DMS153 (cell line): ENCODE results near the gene CACNA1G.

Source experiments
- DNase-seq: peaks from one replicate; lab custom pipeline; 2025; lab: John Stamatoyannopoulos, UW

CACNA1G gene

GRCh38 chr17:50568659-50569058 is 8.1 kb downstream of the CACNA1G start:
- DNase-seq: no peak

- no peak for DNase-seq
Observed at GRCh38 chr17:50569592-50569991, 9.1 kb downstream of the CACNA1G start.

- DNase-seq: no peak
Observed at GRCh38 chr17:50570032-50570431, 9.5 kb downstream of the CACNA1G start.

GRCh38 chr17:50570528-50570927 is 10.0 kb downstream of the CACNA1G start:
- no peak for DNase-seq

GRCh38 chr17:50571681-50572080 is 11.2 kb downstream of the CACNA1G start:
- no peak for DNase-seq

GRCh38 chr17:50572541-50572940 is 12.0 kb downstream of the CACNA1G start:
- no peak for DNase-seq

GRCh38 chr17:50573866-50574611 is 13.5 kb downstream of the CACNA1G start:
- no peak for DNase-seq

- no peak for DNase-seq
Observed at GRCh38 chr17:50575581-50576210, 15.2 kb downstream of the CACNA1G start.

GRCh38 chr17:50576864-50577263 is 16.3 kb downstream of the CACNA1G start:
- no peak for DNase-seq

- no peak for DNase-seq
Observed at GRCh38 chr17:50577451-50577954, 17.0 kb downstream of the CACNA1G start.

- DNase-seq: no peak
Observed at GRCh38 chr17:50578173-50578572, 17.7 kb downstream of the CACNA1G start.

GRCh38 chr17:50579399-50579798 is 18.9 kb downstream of the CACNA1G start:
- no peak for DNase-seq

GRCh38 chr17:50580646-50581045 is 20.1 kb downstream of the CACNA1G start:
- DNase-seq: no peak

- DNase-seq: no peak
Observed at GRCh38 chr17:50581316-50581715, 20.8 kb downstream of the CACNA1G start.

GRCh38 chr17:50582741-50583140 is 22.2 kb downstream of the CACNA1G start:
- DNase-seq: no peak

GRCh38 chr17:50583641-50584040 is 23.1 kb downstream of the CACNA1G start:
- no peak for DNase-seq

GRCh38 chr17:50584116-50584515 is 23.6 kb downstream of the CACNA1G start:
- no peak for DNase-seq

GRCh38 chr17:50584749-50585148 is 24.2 kb downstream of the CACNA1G start:
- DNase-seq: no peak

GRCh38 chr17:50585346-50585745 is 24.8 kb downstream of the CACNA1G start:
- no peak for DNase-seq

GRCh38 chr17:50585891-50586290 is 25.4 kb downstream of the CACNA1G start:
- no peak for DNase-seq

- no peak for DNase-seq
Observed at GRCh38 chr17:50586421-50587247, 26.1 kb downstream of the CACNA1G start.

GRCh38 chr17:50587571-50587970 is 27.1 kb downstream of the CACNA1G start:
- DNase-seq: no peak
